ENCODE measurements around the gene GABPB1. TPM values are rescaled to one million over a fixed set of nuclear protein-coding genes. Genes with fewer than 3 reads are reported as not detected.

GABPB1 gene
- polyA plus RNA-seq, 1 of the 3 experiments (the other 2 are of a cell fraction) = 12.8 TPM

DNA sequence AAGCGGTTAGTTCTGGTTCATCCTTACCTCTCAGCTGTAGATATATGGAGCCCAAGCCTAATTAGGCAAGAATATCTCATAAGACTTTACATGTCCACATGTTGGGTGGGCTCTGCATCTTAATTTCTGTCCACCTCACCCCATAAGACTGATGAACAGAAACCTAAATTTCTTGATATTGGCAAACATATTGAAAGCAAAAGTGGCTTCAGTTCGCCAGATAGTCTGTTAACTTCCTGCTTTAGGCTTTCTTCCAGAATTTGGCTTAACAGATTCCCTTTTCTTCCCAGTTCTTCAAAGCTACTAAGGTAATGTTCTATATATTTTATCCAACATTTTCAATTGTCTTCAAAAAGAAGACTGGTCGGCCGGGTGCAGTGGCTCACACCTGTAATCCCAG, 19.7 kb downstream of the GABPB1 start:
- POLR2A ChIA-PET = no interaction called here
- H3K27me3 ChIP-seq (ENCODE audit: insufficient read depth) = no peaks in the 10 kb centered on the region
- H3K9ac ChIP-seq = no peak overlapping the region
- 96% methylated on average over 4 of the region's 4 CpGs for WGBS (ENCODE audit: low lambda C conversion rate)
- DNase-seq = no peak
- no peaks in the 10 kb centered on the region for H3K9me3 ChIP-seq
- H3K4me2 ChIP-seq = no peak overlapping the region
- TF ChIP-seq SMC3 (IDR thresholded peaks at IDR 0.05; ENCODE audit: low read depth, low read length) (no peak), RXRA (IDR thresholded peaks at IDR 0.05; ENCODE audit: borderline replicate concordance, low read depth) (no peak), SIN3A (IDR thresholded peaks at IDR 0.05; ENCODE audit: borderline replicate concordance, low read depth, low read length) (no peak), CTCF (IDR thresholded peaks at IDR 0.05) (no peak), FOSL2 (IDR thresholded peaks at IDR 0.05; ENCODE audit: borderline replicate concordance, low read depth) (no peak), EP300 (IDR thresholded peaks at IDR 0.05; ENCODE audit: borderline replicate concordance in 1 of 2, low read depth in 1 of 2, low read length in 1 of 2) (no peak)
- H3K4me1 ChIP-seq (ENCODE audit: control insufficient read depth in 1 of 2, insufficient read depth in 2 of 2, low read depth in 1 of 2, low read length in 1 of 2) = no peaks in the 10 kb centered on the region
- no peak overlapping the region for H3K4me3 ChIP-seq (ENCODE audit: low read depth in 2 of 2, low read length in 1 of 2)
- no peak overlapping the region for H3K27ac ChIP-seq (ENCODE audit: low read depth in 2 of 2, low read length in 1 of 2)
- H3K9me2 ChIP-seq = no peaks in the 10 kb centered on the region
- CTCF ChIA-PET = interaction anchor here (1.3 kb wide), 1 partner anchor 19 kb away, joined by 5 read pairs; no protein-coding TSS in a partner anchor
- H3K79me2 ChIP-seq (ENCODE audit: insufficient read depth) = peaks cover 13% of the 10 kb centered on the region; the same call in 1 of the 2 replicates
- H3F3A ChIP-seq (replicated peaks; ENCODE audit: insufficient read depth) = peaks cover 3% of the 10 kb centered on the region
- no peaks in the 10 kb centered on the region for H4K20me1 ChIP-seq (ENCODE audit: insufficient read depth)
- no peak overlapping the region for H2AFZ ChIP-seq (ENCODE audit: low read depth)
- no peaks in the 10 kb centered on the region for H3K36me3 ChIP-seq (replicated peaks in 1 of 2; ENCODE audit: control insufficient read depth in 1 of 2, insufficient read depth in 2 of 2, low read length in 1 of 2)

DNA sequence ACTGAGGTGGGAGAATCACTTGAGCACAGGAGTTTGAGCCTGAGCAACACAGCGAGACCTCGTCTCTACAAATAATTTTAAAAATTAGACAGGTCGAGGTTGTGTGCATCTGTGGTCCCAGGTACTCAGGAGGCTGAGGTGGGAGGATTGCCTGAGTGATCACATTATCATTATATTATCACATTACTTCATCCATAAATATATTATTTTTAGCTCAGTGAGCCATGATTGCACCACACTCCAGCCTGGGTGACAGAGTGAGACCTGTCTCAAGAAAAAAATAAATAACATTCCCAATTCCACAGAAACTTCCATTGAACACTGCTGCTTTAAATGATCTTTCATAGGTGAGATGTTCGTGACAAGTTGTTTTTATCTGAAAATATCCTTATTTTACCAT, 21.8 kb downstream of the GABPB1 start:
- peaks cover 3% of the 10 kb centered on the region for H3F3A ChIP-seq (replicated peaks; ENCODE audit: insufficient read depth)
- no peak overlapping the region for H2AFZ ChIP-seq (ENCODE audit: low read depth)
- ChIA-PET POLR2A (no interaction called here), CTCF (no interaction called here)
- no peaks in the 10 kb centered on the region for H3K9me2 ChIP-seq
- H3K9ac ChIP-seq = no peak overlapping the region
- no peaks in the 10 kb centered on the region for H3K4me1 ChIP-seq (ENCODE audit: control insufficient read depth in 1 of 2, insufficient read depth in 2 of 2, low read depth in 1 of 2, low read length in 1 of 2)
- H3K27ac ChIP-seq (ENCODE audit: low read depth in 2 of 2, low read length in 1 of 2) = no peak overlapping the region
- H3K27me3 ChIP-seq (ENCODE audit: insufficient read depth) = no peaks in the 10 kb centered on the region
- no peaks in the 10 kb centered on the region for H4K20me1 ChIP-seq (ENCODE audit: insufficient read depth)
- no peak overlapping the region for H3K4me2 ChIP-seq
- H3K79me2 ChIP-seq (ENCODE audit: insufficient read depth) = peaks cover 13% of the 10 kb centered on the region; the same call in 1 of the 2 replicates
- H3K9me3 ChIP-seq = no peaks in the 10 kb centered on the region
- DNase-seq = no peak
- H3K36me3 ChIP-seq (replicated peaks in 1 of 2; ENCODE audit: control insufficient read depth in 1 of 2, insufficient read depth in 2 of 2, low read length in 1 of 2) = no peaks in the 10 kb centered on the region
- 96% methylated on average over 4 of the region's 4 CpGs for WGBS (ENCODE audit: low lambda C conversion rate)
- H3K4me3 ChIP-seq (ENCODE audit: low read depth in 2 of 2, low read length in 1 of 2) = no peak overlapping the region
- TF ChIP-seq USF1 (IDR thresholded peaks at IDR 0.05; ENCODE audit: borderline replicate concordance, low read depth) = no peak
- no peak for TF ChIP-seq RAD21 (IDR thresholded peaks at IDR 0.05; ENCODE audit: low read length)
- no peak for TF ChIP-seq ZBTB33 (IDR thresholded peaks at IDR 0.05; ENCODE audit: borderline replicate concordance, low read depth)
- no peak for TF ChIP-seq GABPA (IDR thresholded peaks at IDR 0.05; ENCODE audit: low read depth)
- no peak for TF ChIP-seq JUND (IDR thresholded peaks at IDR 0.05)
- TF ChIP-seq MAX (IDR thresholded peaks at IDR 0.05; ENCODE audit: low read depth) = no peak
- TF ChIP-seq SIN3A (IDR thresholded peaks at IDR 0.05; ENCODE audit: borderline replicate concordance, low read depth, low read length) = no peak
- TF ChIP-seq EZH2phosphoT487 (IDR thresholded peaks at IDR 0.05; ENCODE audit: borderline replicate concordance, low read depth) = no peak
- no peak for TF ChIP-seq CHD2 (IDR thresholded peaks at IDR 0.05; ENCODE audit: low read length, partially characterized antibody)
- TF ChIP-seq REST (IDR thresholded peaks at IDR 0.05; ENCODE audit: low read depth, low read length) = no peak
- no peak for TF ChIP-seq NFIC (IDR thresholded peaks at IDR 0.05; ENCODE audit: borderline replicate concordance)
- no peak for TF ChIP-seq SMC3 (IDR thresholded peaks at IDR 0.05; ENCODE audit: low read depth, low read length)
- no peak for TF ChIP-seq EP300 (IDR thresholded peaks at IDR 0.05; ENCODE audit: borderline replicate concordance in 1 of 2, low read depth in 1 of 2, low read length in 1 of 2)
- TF ChIP-seq TCF12 (IDR thresholded peaks at IDR 0.05) = no peak
- no peak for TF ChIP-seq POLR2AphosphoS5 (IDR thresholded peaks at IDR 0.05; ENCODE audit: low read depth, low read length)
- TF ChIP-seq RCOR1 (IDR thresholded peaks at IDR 0.05; ENCODE audit: low read length) = no peak
- TF ChIP-seq NRF1 (IDR thresholded peaks at IDR 0.05; ENCODE audit: low read depth, low read length) = no peak
